Raji (cell line): ENCODE measurements around the gene TLX1.

Experiments used
- POLR2A ChIP-seq: IDR thresholded peaks from 2 replicates; pipeline ENCODE4 v1.6.1; 2011; ENCODE audit warnings: low read depth, low read length, control low read depth; ENCODE audit not compliant: insufficient read depth

TLX1 gene

GRCh38 chr10:101130984-101131961 lies at the start of gene TLX1:
TLX1 (plus strand) TSS chr10:101131300; CDS start chr10:101131542, 242 bp downstream.
- TF ChIP-seq POLR2A = no peak

GRCh38 chr10:101085846-101086245 lies 45.3 kb upstream of the TLX1 start:
- no peak for TF ChIP-seq POLR2A

GRCh38 chr10:101087376-101087775 lies 43.7 kb upstream of the TLX1 start:
- no peak for TF ChIP-seq POLR2A

GRCh38 chr10:101087965-101088364 lies 43.1 kb upstream of the TLX1 start:
- no peak for TF ChIP-seq POLR2A

- no peak for TF ChIP-seq POLR2A
These were observed 41.4 kb upstream of the TLX1 start for GRCh38 chr10:101089520-101090299.

- no peak for TF ChIP-seq POLR2A
These were observed 40.5 kb upstream of the TLX1 start for GRCh38 chr10:101090597-101090996.

GRCh38 chr10:101091546-101092290 lies 39.4 kb upstream of the TLX1 start:
- TF ChIP-seq POLR2A = no peak

GRCh38 chr10:101092881-101093354 lies 38.2 kb upstream of the TLX1 start:
- no peak for TF ChIP-seq POLR2A

- TF ChIP-seq POLR2A = no peak
These were observed 36.8 kb upstream of the TLX1 start for GRCh38 chr10:101094121-101094879.

GRCh38 chr10:101095004-101095403 lies 36.1 kb upstream of the TLX1 start:
- TF ChIP-seq POLR2A = no peak

GRCh38 chr10:101095550-101096213 lies 35.4 kb upstream of the TLX1 start:
- TF ChIP-seq POLR2A = no peak

GRCh38 chr10:101096378-101096777 lies 34.7 kb upstream of the TLX1 start:
- no peak for TF ChIP-seq POLR2A

- no peak for TF ChIP-seq POLR2A
These were observed 33.2 kb upstream of the TLX1 start for GRCh38 chr10:101097881-101098280.

- TF ChIP-seq POLR2A = no peak
These were observed 31.2 kb upstream of the TLX1 start for GRCh38 chr10:101099901-101100300.
